Lower lobe of right lung (tissue), 2 donors: ENCODE measurements around the gene THBS1. TPM values are rescaled to one million over a fixed set of nuclear protein-coding genes. Genes with fewer than 3 reads are reported as not detected.

Experiments
- ATAC-seq, 2 donors: fragments of 200-7000 bp; cut with Tn5 transposase; one replicate each; pipeline ENCODE4 v1.9.1; 2020 to 2022; ENCODE audit warnings: mild to moderate bottlenecking in 2 of 2, moderate library complexity in 2 of 2
- DNase-seq: peaks from one replicate; pipeline ENCODE4 v3.0.0-alpha.2; 2020
- H3K27ac ChIP-seq: fragments of 200-600 bp; one replicate; pipeline ENCODE4 v1.8.0; 2022
- H3K27me3 ChIP-seq: fragments of 200-600 bp; one replicate; pipeline ENCODE4 v1.8.0; 2022; ENCODE audit warnings: low read depth
- H3K36me3 ChIP-seq: fragments of 200-600 bp; one replicate; pipeline ENCODE4 v1.8.0; 2022; ENCODE audit warnings: mild to moderate bottlenecking
- H3K4me1 ChIP-seq: fragments of 200-600 bp; one replicate; pipeline ENCODE4 v1.8.0; 2022
- H3K4me3 ChIP-seq: fragments of 200-600 bp; one replicate; pipeline ENCODE4 v1.8.0; 2022; ENCODE audit warnings: mild to moderate bottlenecking
- H3K9me3 ChIP-seq: fragments of 200-600 bp; one replicate; pipeline ENCODE4 v1.8.0; 2022
- intact Hi-C: fragments of 100-400 bp; cut with DNase I; formaldehyde crosslinking; loops from one replicate; pipeline ENCODE4 v1.11.0; 2022
- total RNA-seq: library from RNA; stranded (reverse); fragmentation: NEBNext Ultra II Directional; extraction: Animal tissue kit (Norgen Biotek cat#: 25700); gene quantifications from one replicate; pipeline ENCODE4 v1.2.1, GENCODE V29; 2021
- TF ChIP-seq, protein P1 (sequence below): fragments of 200-600 bp; IDR thresholded peaks from one replicate; pipeline ENCODE4 v1.8.0; 2022; ENCODE audit warnings: antibody characterized with exemption, mild to moderate bottlenecking
- donor health status: DM: no; HTN: yes; CAD: no; lungs with severe emphysema.

Gene THBS1
- total RNA-seq, 1 donor from 2014 or later, result 226 TPM

DNA sequence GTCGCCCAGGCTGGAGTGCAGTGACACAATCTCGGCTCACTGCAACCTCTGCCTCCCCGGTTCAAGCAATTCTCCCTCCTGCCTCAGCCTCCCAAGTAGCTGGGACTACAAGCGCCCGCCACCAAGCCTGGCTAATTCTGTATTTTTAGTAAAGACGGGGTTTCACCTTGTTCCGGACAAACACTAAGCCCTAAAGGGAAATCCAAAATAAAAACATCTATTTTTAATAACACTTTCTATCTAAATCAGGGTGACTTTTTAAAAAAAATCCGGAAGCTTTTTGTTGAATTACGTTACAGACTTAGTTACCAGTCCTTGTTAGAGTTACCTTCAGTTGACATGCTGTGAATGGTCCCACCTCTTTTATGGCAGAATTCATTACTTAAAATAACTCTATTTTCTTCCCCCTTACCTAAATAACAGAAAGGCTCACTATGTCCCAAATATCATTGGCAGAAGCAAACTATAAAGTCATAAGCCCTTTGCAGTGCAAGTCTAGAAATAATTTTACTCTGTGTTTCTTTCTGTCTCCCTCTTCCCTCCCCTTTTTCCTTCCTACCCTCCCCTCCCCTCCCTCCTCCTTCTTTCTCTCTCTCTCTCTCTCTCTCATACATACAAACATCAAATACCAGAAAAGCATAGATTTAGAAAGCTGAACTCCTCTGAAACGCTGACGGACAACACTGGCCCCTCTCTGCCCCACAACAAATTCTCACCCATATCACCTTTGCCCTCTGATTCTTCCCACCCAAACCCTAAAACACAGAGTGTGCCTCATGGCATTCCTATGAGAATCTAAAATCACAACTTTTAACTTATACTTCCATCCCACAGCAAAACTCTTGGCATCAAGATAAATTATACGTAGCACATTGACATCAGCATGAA is 18.3 kb downstream of the THBS1 start:
- H3K9me3 ChIP-seq, result no peaks in the 10 kb centered on the region
- no peaks in the 10 kb centered on the region for H3K4me1 ChIP-seq
- TF ChIP-seq, protein P1, sequence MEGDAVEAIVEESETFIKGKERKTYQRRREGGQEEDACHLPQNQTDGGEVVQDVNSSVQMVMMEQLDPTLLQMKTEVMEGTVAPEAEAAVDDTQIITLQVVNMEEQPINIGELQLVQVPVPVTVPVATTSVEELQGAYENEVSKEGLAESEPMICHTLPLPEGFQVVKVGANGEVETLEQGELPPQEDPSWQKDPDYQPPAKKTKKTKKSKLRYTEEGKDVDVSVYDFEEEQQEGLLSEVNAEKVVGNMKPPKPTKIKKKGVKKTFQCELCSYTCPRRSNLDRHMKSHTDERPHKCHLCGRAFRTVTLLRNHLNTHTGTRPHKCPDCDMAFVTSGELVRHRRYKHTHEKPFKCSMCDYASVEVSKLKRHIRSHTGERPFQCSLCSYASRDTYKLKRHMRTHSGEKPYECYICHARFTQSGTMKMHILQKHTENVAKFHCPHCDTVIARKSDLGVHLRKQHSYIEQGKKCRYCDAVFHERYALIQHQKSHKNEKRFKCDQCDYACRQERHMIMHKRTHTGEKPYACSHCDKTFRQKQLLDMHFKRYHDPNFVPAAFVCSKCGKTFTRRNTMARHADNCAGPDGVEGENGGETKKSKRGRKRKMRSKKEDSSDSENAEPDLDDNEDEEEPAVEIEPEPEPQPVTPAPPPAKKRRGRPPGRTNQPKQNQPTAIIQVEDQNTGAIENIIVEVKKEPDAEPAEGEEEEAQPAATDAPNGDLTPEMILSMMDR, result no peak
- H3K27me3 ChIP-seq, result no peaks in the 10 kb centered on the region
- no peak overlapping the region for H3K27ac ChIP-seq
- intact Hi-C loops, result no loop called here
- ATAC-seq (peak in 1 of 2 donors; percentile 14), DNase-seq (no peak)
- H3K4me3 ChIP-seq, result no peak overlapping the region
- peaks cover 24% of the 10 kb centered on the region for H3K36me3 ChIP-seq

- TF ChIP-seq, protein P1, result no peak
- H3K27ac ChIP-seq, result no peak overlapping the region
- no peak for ATAC-seq
- peaks cover 17% of the 10 kb centered on the region for H3K36me3 ChIP-seq
- intact Hi-C loops, result no loop called here
- DNase-seq, result no peak
- H3K9me3 ChIP-seq, result no peaks in the 10 kb centered on the region
- no peaks in the 10 kb centered on the region for H3K27me3 ChIP-seq
- H3K4me1 ChIP-seq, result no peaks in the 10 kb centered on the region
- H3K4me3 ChIP-seq, result no peak overlapping the region
These were observed 19.0 kb downstream of the THBS1 start for GRCh38 chr15:39599871-39600270.

GRCh38 chr15:39602143-39602542 is 21.3 kb downstream of the THBS1 start:
- Histone ChIP-seq H3K27me3 (no peaks in the 10 kb centered on the region), H3K4me3 (no peak overlapping the region), H3K9me3 (no peaks in the 10 kb centered on the region), H3K27ac (no peak overlapping the region), H3K4me1 (no peaks in the 10 kb centered on the region), H3K36me3 (no peaks in the 10 kb centered on the region)
- ATAC-seq (no peak), DNase-seq (no peak)
- TF ChIP-seq, protein P1, result no peak
- intact Hi-C loops, result no loop called here

GRCh38 chr15:39605146-39605545 is 24.3 kb downstream of the THBS1 start:
- intact Hi-C loops, result no loop called here

DNA sequence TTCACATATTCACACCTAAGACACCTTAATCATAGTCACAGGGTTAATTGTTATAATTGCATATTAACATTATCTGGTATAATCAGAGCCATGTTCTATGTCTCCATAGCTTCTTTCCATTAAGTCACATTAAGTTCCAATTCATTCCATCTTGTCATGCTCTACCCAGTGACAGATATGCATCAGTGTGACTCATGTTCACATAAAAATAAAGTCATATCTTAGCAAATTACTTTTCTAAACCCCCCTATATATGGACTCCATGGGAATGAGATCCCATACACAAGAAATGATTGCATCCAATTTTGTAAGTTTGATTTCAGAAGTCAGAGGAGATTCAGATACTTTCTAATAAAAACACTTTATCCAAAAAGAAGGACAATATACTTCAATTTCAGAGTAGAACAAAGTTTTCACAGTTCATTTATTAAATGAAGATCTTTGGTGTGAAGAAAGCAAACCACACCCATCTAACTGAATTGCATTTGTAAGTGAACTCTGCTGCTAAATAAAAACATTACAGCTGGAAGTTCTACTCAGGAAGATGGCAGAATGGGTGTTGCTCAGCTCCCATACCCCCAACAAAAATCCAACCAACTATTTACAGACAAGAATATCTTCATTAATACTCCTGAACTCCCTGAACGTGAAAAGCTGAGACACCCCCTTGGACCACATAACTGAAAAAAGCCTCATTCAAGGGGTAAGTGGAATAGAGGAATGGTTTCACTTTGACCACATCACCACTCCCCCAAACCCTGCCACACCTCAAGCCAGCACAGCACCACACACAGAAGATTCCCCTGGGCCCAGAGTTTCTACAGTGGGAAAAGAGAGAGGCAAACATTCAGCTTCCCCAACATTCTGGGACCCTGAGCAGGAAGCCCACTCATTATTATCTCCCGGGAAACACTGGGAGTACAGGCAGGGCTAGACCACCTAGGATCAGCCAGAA is 27.6 kb downstream of the THBS1 start:
- Histone ChIP-seq H3K4me3 (no peak overlapping the region), H3K4me1 (no peaks in the 10 kb centered on the region), H3K36me3 (no peaks in the 10 kb centered on the region), H3K9me3 (peaks cover 22% of the 10 kb centered on the region), H3K27me3 (no peaks in the 10 kb centered on the region), H3K27ac (no peak overlapping the region)
- TF ChIP-seq, protein P1, result no peak
- intact Hi-C loops, result no loop called here
- no peak for DNase-seq
- no peak for ATAC-seq

More at GRCh38 chr15:39605146-39605545, 24.3 kb downstream of the THBS1 start:
- Histone ChIP-seq H3K27me3 (no peaks in the 10 kb centered on the region), H3K27ac (no peak overlapping the region), H3K4me1 (no peaks in the 10 kb centered on the region), H3K9me3 (peaks cover 6% of the 10 kb centered on the region), H3K4me3 (no peak overlapping the region), H3K36me3 (no peaks in the 10 kb centered on the region)
- DNase-seq (no peak), ATAC-seq (no peak)
- TF ChIP-seq, protein P1, result no peak
